ENCODE results near the gene CASP2.

- TF ChIP-seq CTCF (IDR thresholded peaks at IDR 0.05) (no peak), EZH2phosphoT487 (IDR thresholded peaks at IDR 0.05) (no peak), EZH2 (IDR thresholded peaks at IDR 0.05) (no peak)
These were observed 28.4 kb upstream of the CASP2 start for GRCh38 chr7:143259765-143260164.

Data from neural progenitor cell (in vitro differentiated cells).